Trophoblast cell (in vitro differentiated cells and primary cell): Measurements from ENCODE around the gene TAF4.
"Not testable (repeated sequence)": the region's sequence is repeated elsewhere in the genome, so short reads cannot be mapped to it uniquely, and the experiment has no call there.

Source experiments
- DNase-seq, 2 donors: peaks; one replicate each; pipeline ENCODE4 v3.0.0-alpha.2; 2016
- H2AFZ ChIP-seq: 2 replicates; pipeline ENCODE4 v1.6.1; 2013; ENCODE audit warnings: low read length, moderate library complexity, mild to moderate bottlenecking; ENCODE audit not compliant: insufficient read depth, poor library complexity
- H2AK5ac ChIP-seq: 2 replicates; pipeline ENCODE4 v1.6.1; 2013; ENCODE audit warnings: mild to moderate bottlenecking, low read length
- H2BK120ac ChIP-seq: 2 replicates; pipeline ENCODE4 v1.6.1; 2013; ENCODE audit warnings: low read length, mild to moderate bottlenecking, moderate library complexity; ENCODE audit not compliant: insufficient read depth, poor library complexity
- H2BK12ac ChIP-seq: 2 replicates; pipeline ENCODE4 v1.6.1; 2013; ENCODE audit warnings: mild to moderate bottlenecking, low read length, moderate library complexity
- H2BK5ac ChIP-seq: 2 replicates; pipeline ENCODE4 v1.6.1; 2013; ENCODE audit warnings: low read length, low read depth, moderate library complexity, mild to moderate bottlenecking; ENCODE audit not compliant: poor library complexity
- H3K14ac ChIP-seq: 2 replicates; pipeline ENCODE4 v1.6.1; 2013; ENCODE audit warnings: mild to moderate bottlenecking, low read length
- H3K18ac ChIP-seq: 2 replicates; pipeline ENCODE4 v1.6.1; 2013; ENCODE audit warnings: mild to moderate bottlenecking, low read length
- H3K23ac ChIP-seq: 2 replicates; pipeline ENCODE4 v1.6.1; 2013; ENCODE audit warnings: low read length
- H3K27ac ChIP-seq: 2 replicates; pipeline ENCODE4 v1.5.1; 2013; ENCODE audit warnings: low read depth, mild to moderate bottlenecking, inconsistent platforms, low read length, moderate library complexity
- H3K27me3 ChIP-seq: 2 replicates; pipeline ENCODE4 v1.6.1; 2013; ENCODE audit warnings: inconsistent platforms, mild to moderate bottlenecking, low read length, moderate library complexity; ENCODE audit not compliant: insufficient read depth
- H3K36me3 ChIP-seq, 2 experiments: 1 replicate in 1 of 2; 2 replicates in 1 of 2; pipeline ENCODE4 v1.6.1; 2013; ENCODE audit warnings: low read length in 2 of 2, mild to moderate bottlenecking in 2 of 2, moderate library complexity in 1 of 2; ENCODE audit not compliant: insufficient read depth in 2 of 2, control insufficient read depth in 1 of 2
- H3K4ac ChIP-seq: 2 replicates; pipeline ENCODE4 v1.6.1; 2013; ENCODE audit warnings: low read depth, mild to moderate bottlenecking, low read length, moderate library complexity
- H3K4me1 ChIP-seq, 2 experiments: 1 replicate in 1 of 2; 2 replicates in 1 of 2; pipeline ENCODE4 v1.6.1; 2013; ENCODE audit warnings: low read length in 2 of 2, mild to moderate bottlenecking in 2 of 2, moderate library complexity in 1 of 2; ENCODE audit not compliant: insufficient read depth in 2 of 2, control insufficient read depth in 1 of 2
- H3K4me2 ChIP-seq: 2 replicates; pipeline ENCODE4 v1.6.1; 2013; ENCODE audit warnings: inconsistent platforms, mild to moderate bottlenecking, low read length, moderate library complexity
- H3K4me3 ChIP-seq: 2 replicates; pipeline ENCODE4 v1.5.1; 2013; ENCODE audit warnings: mild to moderate bottlenecking, low read depth, low read length, inconsistent platforms
- H3K79me1 ChIP-seq: one replicate; pipeline ENCODE4 v1.6.1; 2013; ENCODE audit warnings: low read length
- H3K79me2 ChIP-seq: 2 replicates; pipeline ENCODE4 v1.6.1; 2013; ENCODE audit warnings: low read length, mild to moderate bottlenecking; ENCODE audit not compliant: control insufficient read depth, insufficient read depth, poor library complexity
- H3K9ac ChIP-seq: 2 replicates; pipeline ENCODE4 v1.6.1; 2013; ENCODE audit warnings: mild to moderate bottlenecking, low read length
- H3K9me3 ChIP-seq: 2 replicates; pipeline ENCODE4 v1.6.1; 2013; ENCODE audit warnings: low read depth, mild to moderate bottlenecking, control low read depth, inconsistent platforms, low read length; ENCODE audit not compliant: insufficient read depth
- H4K12ac ChIP-seq: 2 replicates; pipeline ENCODE4 v1.6.1; 2013; ENCODE audit warnings: low read depth, mild to moderate bottlenecking, low read length, moderate library complexity
- H4K8ac ChIP-seq: 2 replicates; pipeline ENCODE4 v1.6.1; 2013; ENCODE audit warnings: low read depth, mild to moderate bottlenecking, low read length, moderate library complexity
- H4K91ac ChIP-seq: one replicate; pipeline ENCODE4 v1.6.1; 2013; ENCODE audit warnings: low read depth, mild to moderate bottlenecking, low read length, moderate library complexity
- WGBS: extraction: QIAGEN DNeasy Blood & Tissue Kit; methylation state at CpG from one replicate; pipeline ENCODE4 v1.1.7; 2013; ENCODE audit warnings: missing lambda C conversion rate; ENCODE audit not compliant: insufficient read length, insufficient coverage; ENCODE audit errors: extremely low coverage; 5-methylcytosine and 5-hydroxymethylcytosine counted together

TAF4 gene

GRCh38 chr20:61973515-61974356 is 91.9 kb downstream of the TAF4 start:
- no CpG with 5 or more reads among the region's 25 CpGs for WGBS
- Histone ChIP-seq H2BK5ac (no peak overlapping the region), H3K23ac (no peak overlapping the region)

DNA sequence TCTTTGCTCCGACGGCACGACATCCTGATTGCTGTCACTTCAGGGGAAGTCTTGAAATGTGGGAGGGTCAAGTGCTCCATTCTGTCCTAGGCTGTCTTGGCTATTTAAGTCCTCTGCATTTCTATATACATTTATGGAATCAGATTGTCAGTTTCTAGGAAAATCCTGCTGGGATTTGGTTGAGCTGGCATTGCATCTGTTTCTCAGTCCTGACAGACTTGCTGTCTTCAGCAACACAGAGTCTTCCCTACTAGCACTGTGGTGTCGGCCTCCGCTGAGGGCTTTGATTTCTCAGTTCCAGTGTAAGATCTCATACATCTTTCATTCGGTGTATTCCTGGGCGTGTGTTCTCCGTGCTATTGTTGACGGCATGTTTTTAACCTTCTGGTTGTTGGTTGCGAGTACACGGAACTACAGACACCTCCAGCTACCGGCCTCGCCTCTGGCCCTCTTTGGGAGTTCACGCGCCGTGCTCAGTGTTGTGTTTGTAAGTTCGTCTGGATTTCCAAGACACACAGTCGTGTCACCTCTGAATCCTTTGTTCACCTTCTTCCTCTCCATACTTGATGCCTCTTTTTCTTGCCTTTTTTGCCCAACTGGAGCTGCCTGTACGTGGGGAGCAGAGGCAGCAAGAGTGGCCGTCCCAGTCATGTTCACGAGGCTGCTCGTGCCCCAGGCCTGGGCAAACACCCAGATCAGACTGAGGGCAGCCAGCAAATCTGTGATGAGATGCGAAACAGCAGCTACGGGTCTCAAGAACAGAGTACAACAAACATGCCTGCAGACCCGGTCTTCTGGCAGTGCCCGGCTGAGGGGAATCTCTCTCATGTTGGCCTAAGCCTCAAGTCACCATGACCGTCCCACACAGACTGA is 92.8 kb downstream of the TAF4 start:
- no peak for DNase-seq
- WGBS, result no CpG with 5 or more reads among the region's 27 CpGs

More at GRCh38 chr20:61973515-61974356, 91.9 kb downstream of the TAF4 start:
- DNase-seq, result no peak
- H3K4ac ChIP-seq, result no peak overlapping the region
- H3K4me2 ChIP-seq, result no peak overlapping the region
- H3K79me2 ChIP-seq, result no peaks in the 10 kb centered on the region
- peaks cover 38 to 49% of the 10 kb centered on the region in 2 experiments for H3K36me3 ChIP-seq
- H3K18ac ChIP-seq, result no peak overlapping the region
- no peak overlapping the region for H4K12ac ChIP-seq
- no peak overlapping the region for H3K27ac ChIP-seq
- no peak overlapping the region for H2AK5ac ChIP-seq
- no peak overlapping the region for H3K14ac ChIP-seq
- no peaks in the 10 kb centered on the region for H3K4me1 ChIP-seq
- no peak overlapping the region for H3K9ac ChIP-seq
- H2BK120ac ChIP-seq, result no peak overlapping the region
- no peaks in the 10 kb centered on the region for H3K79me1 ChIP-seq
- H2BK12ac ChIP-seq, result no peak overlapping the region
- H3K9me3 ChIP-seq, result peaks cover 2% of the 10 kb centered on the region
- H4K8ac ChIP-seq, result no peak overlapping the region
- H2AFZ ChIP-seq, result no peak overlapping the region
- H3K4me3 ChIP-seq, result peak overlapping the region; percentile 47
- H3K27me3 ChIP-seq, result no peaks in the 10 kb centered on the region
- no peak overlapping the region for H4K91ac ChIP-seq

DNA sequence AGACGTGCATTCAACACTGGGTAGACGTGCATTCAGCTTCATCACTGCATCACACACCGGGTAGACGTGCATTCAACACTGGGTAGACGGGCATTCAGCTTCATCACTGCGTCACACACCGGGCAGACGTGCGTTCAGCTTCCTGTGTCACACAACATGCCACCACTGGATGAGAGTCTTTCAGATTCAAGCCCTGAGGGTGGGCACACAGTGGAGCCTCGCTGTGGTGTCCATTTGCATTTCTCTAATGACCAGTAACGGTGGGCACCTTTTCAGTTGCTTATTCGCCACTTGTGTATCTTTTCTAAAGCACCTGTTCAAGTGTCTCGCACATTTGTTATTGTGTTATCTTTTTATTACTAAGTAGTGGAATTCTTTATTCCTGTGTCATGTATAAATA is 94.1 kb downstream of the TAF4 start:
- H3K4me2 ChIP-seq, H3K23ac ChIP-seq, H3K9me3 ChIP-seq, DNase-seq, H3K79me1 ChIP-seq, H4K91ac ChIP-seq, H2AK5ac ChIP-seq, H2BK12ac ChIP-seq, H3K27me3 ChIP-seq, H4K8ac ChIP-seq, H4K12ac ChIP-seq, H3K4me1 ChIP-seq, H3K27ac ChIP-seq, H3K4me3 ChIP-seq, H3K9ac ChIP-seq, H3K18ac ChIP-seq, H2BK5ac ChIP-seq, H3K4ac ChIP-seq, H3K14ac ChIP-seq, H2AFZ ChIP-seq, H2BK120ac ChIP-seq, H3K79me2 ChIP-seq: not testable (repeated sequence)
- no CpG with 5 or more reads among the region's 13 CpGs for WGBS
- peaks cover 26 to 37% of the 10 kb centered on the region in 2 experiments for H3K36me3 ChIP-seq

More for the DNA sequence above, 92.8 kb downstream of the TAF4 start:
- Histone ChIP-seq H2BK5ac (no peak overlapping the region), H3K27me3 (no peaks in the 10 kb centered on the region), H3K9me3 (peaks cover 2% of the 10 kb centered on the region), H4K12ac (no peak overlapping the region), H2BK120ac (no peak overlapping the region), H2AFZ (no peak overlapping the region), H3K14ac (no peak overlapping the region), H3K36me3 (peaks cover 35 to 47% of the 10 kb centered on the region in 2 experiments), H2AK5ac (no peak overlapping the region), H3K23ac (no peak overlapping the region), H3K79me1 (no peaks in the 10 kb centered on the region), H3K4me2 (no peak overlapping the region), H4K91ac (no peak overlapping the region), H3K9ac (no peak overlapping the region), H3K4ac (no peak overlapping the region), H2BK12ac (no peak overlapping the region), H3K27ac (no peak overlapping the region), H3K4me1 (no peaks in the 10 kb centered on the region), H3K4me3 (no peak overlapping the region), H3K18ac (no peak overlapping the region), H3K79me2 (no peaks in the 10 kb centered on the region), H4K8ac (no peak overlapping the region)

GRCh38 chr20:61970357-61970756 is 95.3 kb downstream of the TAF4 start:
- no peak for DNase-seq
- H3K14ac ChIP-seq, result no peak overlapping the region
- H4K8ac ChIP-seq, result no peak overlapping the region
- WGBS, result no CpG with 5 or more reads among the region's 14 CpGs
- no peak overlapping the region for H2BK120ac ChIP-seq
- H3K4me3 ChIP-seq, result no peak overlapping the region
- H2BK12ac ChIP-seq, result no peak overlapping the region
- H3K9ac ChIP-seq, result no peak overlapping the region
- no peaks in the 10 kb centered on the region for H3K27me3 ChIP-seq
- H3K36me3 ChIP-seq, result peaks cover 20 to 30% of the 10 kb centered on the region in 2 experiments
- H4K12ac ChIP-seq, result no peak overlapping the region
- H3K4me2 ChIP-seq, result no peak overlapping the region
- no peak overlapping the region for H3K18ac ChIP-seq
- no peak overlapping the region for H4K91ac ChIP-seq
- H3K79me2 ChIP-seq, result no peaks in the 10 kb centered on the region
- no peak overlapping the region for H3K4ac ChIP-seq
- no peak overlapping the region for H2BK5ac ChIP-seq
- no peak overlapping the region for H2AK5ac ChIP-seq
- peaks cover 2% of the 10 kb centered on the region for H3K9me3 ChIP-seq
- no peak overlapping the region for H3K27ac ChIP-seq
- peaks cover 0 to 1% of the 10 kb centered on the region in 2 experiments for H3K4me1 ChIP-seq
- H3K23ac ChIP-seq, result no peak overlapping the region
- H3K79me1 ChIP-seq, result no peaks in the 10 kb centered on the region
- H2AFZ ChIP-seq, result no peak overlapping the region
